ENCODE results near the gene FAM72D.
"Not testable (repeated sequence)": the region's sequence is repeated elsewhere in the genome, so short reads cannot be mapped to it uniquely, and the experiment has no call there.

Gene FAM72D

DNA sequence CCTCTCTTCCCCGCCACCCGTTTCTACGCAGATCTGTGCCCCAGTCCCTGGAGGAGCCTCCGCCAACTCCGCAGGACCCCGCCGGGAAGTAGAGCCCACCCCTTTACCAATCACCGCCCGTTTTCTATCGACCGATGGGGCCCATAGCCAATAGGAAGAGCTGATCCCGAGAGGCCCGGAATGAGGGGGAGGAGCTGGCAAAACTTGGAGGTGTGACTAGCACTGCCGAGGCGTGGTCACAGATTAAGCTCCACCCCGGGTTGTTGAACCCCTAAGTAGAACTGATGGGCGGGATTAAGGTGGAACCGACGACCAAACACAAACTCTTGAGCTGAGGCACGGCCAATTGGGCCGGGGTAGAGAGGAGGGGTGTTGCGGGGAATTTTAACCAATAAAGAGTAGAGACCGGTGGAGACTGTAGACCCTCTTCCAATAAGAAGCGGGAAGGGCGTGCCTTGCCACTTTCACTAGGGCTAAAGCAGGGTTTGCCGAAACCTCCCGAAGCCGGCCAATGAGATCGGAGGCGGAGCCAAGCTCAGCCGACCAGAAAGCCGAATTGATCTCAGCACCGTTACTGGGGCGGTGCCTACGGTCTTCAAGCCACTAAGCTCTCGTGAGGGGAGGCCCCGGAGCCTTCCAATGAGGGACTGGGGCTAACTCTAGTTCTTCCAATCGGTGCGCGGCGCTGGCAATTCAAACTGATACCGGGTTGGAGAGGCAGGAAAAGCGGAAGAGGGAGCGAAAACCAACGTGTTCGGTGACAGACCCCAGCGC is at the start of gene FAM72D, which contains the start of gene SRGAP2B:
FAM72D (plus strand) TSS at position 691 of the 774 bp plus-strand sequence. CDS start 874 bp downstream, outside the sequence.
SRGAP2B (minus strand) TSS at position 45 of the 774 bp plus-strand sequence. CDS start 2,427 bp downstream, outside the sequence.
- not testable (repeated sequence) for DNase-seq (ENCODE audit: low read depth in 2 of 2)

DNA sequence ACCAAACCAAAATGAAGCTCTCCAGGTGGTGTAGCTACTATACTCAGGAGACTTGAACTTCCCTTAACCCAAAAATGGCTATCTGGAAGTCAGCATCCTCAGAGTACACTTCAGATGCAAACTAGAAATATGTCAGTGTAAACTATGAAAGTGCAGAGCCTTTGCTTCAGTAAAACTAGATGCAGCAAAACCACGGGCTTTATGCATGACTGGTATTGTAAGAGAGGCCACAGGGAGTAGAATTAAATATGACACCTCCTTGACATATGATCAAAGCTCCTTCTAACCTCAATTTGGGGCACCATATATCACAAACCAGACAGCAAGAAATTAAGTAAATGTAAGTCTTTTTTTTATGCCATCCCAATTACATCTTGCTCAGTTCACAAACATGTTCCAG is 48.2 kb upstream of the FAM72D start:
- DNase-seq (ENCODE audit: low read depth in 2 of 2) = not testable (repeated sequence)

DNA sequence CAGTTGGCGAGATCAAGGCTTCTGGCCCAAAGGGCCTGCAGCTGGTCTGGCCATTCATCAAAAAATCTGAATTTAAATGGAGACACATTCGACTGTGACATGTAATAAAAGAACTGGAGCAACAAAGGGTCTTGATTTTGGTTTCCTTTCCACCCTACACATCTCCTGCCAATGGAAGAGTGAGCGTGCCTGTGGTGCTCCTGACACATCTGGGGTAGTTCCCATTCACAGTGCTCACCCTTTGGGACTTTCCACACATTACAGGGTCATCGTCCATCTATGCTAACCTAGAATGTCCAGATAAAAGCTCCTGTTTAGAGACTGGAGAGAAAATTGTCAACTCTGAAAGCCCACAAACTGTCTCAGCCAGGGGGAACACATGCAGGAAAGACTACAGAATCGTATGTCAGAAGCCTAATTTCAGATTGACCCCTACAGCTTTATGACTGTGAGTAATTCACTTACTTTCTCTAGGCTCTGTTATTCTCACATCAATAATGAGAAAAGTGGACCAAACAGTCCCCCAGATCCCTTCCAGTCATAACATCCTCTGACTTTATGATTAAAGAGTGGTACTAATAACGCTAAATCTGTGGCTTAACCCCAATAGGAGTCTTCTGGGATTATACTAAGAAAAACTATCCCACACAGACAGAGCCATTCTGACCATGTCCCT is 47.5 kb upstream of the FAM72D start:
- DNase-seq (ENCODE audit: low read depth in 2 of 2) = not testable (repeated sequence)

DNA sequence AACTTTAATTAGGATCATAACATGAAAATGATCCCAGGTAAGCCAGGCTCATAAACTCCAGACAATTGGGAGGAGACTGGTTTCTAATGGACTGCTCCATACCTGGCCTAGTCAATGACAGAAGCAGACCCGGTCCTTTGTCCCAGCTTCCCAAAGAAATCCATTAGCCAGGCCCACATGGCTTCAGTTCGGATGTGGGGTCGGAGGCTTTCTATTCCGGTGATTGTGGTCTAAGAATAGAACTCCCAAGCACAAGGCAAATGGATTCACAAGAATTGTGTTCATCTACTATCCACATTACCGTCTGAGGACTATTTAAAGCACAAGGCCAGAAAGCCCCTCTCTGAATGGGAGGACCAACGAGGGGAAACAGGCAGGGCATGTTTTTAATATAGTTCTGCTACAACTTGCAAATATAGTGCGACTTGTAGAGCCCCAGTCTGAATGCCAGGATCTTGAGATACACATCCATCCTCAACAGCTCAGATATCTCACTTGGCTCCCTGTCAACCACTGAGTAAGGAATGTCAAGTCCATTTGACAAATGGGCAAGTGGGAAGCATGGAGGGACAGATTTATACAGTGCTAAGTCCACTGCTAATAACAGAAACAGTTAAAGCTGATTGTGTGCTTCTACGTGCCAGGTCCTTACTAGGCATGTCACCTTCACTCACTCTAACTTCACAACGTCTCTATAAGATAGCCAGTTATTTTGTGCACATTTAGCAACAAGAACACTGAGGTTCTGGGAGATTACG is 43.6 kb upstream of the FAM72D start:
- DNase-seq (ENCODE audit: low read depth in 2 of 2) = not testable (repeated sequence)

DNA sequence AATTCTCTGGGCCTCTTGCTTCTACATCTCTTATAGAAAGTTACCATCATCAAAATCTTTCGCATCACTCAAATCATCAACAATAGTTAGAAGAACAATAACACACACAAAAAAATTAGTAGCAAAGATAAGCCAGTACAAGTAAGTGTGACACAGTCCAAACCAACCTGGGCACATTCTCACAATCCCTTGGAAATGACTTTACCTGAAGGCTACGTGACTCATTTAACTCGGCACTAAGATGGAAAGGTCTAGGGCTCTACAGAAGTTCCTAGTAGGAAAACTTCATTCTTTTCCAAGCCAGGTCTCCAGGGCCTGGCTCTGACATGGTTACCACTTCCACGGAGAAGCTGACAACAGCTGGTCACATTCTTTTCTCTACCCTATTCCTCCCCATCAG is 42.3 kb upstream of the FAM72D start:
- DNase-seq (ENCODE audit: low read depth in 2 of 2) = not testable (repeated sequence)

DNA sequence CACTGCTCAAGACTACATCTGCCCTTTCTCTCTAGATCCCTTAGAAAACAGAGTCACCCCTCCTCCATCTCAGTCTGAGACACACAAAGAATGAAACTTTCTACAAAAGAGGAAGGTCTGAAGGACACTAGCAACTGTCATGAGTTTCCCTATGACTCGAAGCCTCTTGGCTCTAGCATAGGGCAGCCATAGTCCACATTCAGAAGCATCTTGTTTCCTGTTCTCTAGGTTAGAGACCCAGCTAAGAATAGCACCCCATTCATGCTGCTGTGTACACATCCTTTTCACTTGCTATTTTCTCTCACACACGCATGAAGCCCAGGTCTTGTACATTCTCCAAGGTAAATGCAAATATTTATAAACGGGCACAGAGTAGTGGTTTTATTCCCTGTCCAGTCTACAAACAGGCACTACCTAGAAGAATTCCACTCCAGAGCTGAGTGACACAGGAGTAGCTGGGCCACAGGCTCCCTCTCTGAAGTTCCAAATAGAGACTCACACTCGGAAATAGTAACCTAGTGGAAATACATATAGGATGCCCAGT is 40.5 kb upstream of the FAM72D start:
- not testable (repeated sequence) for DNase-seq (ENCODE audit: low read depth in 2 of 2)

DNA sequence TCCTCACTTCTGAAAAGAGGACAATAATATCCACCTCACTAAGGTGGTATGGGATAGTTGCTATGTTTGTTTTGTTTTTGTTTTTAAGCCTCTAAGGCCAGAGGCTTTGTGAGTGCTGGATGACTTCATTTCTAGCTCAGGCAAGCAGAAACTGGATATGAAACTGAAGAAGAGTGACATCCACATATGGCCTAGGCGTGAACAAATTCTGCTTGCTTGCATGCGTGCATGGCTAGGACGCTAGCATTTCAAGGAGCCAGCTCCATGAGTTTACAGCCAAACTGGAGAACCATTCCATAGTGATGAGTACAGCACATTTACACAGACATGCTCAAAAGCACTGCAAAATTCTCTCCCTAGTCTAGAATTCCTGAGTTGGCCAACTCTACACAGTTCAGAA is 37.6 kb upstream of the FAM72D start:
- DNase-seq (ENCODE audit: low read depth in 2 of 2) = not testable (repeated sequence)

DNA sequence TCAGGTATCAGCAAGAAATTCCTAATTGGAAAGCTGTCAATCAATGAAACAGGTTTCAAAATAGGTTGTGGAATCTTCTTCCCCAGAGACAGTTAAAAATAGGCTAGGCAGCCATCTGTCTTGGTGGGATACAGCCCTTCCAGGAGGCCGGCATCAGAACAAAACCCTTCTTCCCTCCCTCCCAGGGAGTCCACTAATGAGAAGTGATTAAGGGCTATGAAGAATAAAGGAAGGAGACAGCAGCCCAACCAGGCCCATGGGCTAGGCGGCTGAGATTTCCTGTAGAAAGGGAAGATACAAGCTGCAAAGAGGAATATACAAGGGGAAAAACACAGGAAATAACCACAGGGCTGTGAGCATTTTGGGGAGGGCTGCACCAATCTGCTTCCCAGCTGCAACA is 32.5 kb upstream of the FAM72D start:
- not testable (repeated sequence) for DNase-seq (ENCODE audit: low read depth in 2 of 2)

DNA sequence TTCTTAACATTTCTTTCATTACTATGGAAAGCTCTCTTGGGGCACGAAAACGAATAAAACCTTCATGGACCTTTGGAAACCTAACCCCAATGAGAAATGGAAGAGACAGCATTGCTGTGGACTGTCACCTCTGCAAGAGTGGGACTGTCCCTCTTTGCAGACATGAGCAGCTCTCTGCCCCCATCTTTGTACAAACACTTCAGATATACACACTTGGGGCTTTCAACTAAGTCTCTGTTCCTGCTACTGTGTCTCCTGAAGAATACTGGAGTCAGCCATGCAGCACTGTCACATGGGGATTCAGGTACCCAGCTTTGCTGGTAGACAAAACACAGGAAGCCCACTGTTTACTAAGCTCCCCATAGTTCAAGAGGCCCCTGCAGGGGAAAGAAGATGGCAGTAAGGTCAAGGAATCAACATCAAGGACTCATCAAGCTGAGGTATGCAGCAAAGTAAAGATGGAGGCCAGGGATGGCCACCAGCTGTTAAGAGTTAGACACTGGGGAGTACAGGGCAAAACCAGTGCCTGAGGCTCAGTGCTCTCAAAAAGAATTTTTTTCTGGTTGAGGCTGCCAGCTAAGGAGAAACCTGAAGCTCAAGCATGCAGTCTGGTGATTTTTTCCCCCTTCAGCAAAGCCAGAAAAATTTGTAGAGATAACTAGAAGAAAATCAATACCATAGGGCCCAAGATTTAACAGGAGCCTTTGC is 31.7 kb upstream of the FAM72D start:
- DNase-seq (ENCODE audit: low read depth in 2 of 2) = not testable (repeated sequence)

DNA sequence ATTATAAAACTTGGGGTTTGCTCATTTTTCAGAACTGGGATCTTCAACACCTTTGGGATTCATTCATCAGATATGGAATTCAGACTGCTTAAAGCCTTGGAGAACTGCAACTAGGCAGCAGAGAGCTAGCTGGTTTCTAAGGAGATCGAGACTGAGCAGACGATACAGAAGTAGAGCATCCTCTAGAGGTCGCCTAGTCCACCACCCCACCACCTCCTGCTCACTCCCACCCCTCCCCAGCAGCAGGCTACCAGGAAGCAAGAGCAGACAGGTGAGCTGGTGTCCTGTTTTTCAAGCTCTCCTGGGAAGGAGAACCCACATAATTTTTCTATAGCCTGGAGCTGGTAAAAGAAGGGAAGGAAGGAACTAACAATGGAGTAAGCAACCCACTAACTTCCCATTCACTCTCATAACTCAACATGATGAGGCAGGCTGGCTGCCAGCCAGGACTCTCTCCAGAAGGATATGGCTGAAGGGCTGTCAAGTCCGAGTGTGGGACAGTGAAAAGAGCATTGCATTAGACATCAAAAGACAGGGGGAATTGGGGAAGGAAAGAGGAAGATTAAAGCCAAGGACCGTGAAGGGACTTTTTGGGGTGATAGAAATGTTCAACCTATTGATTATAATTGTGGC is 30.5 kb upstream of the FAM72D start:
- not testable (repeated sequence) for DNase-seq (ENCODE audit: low read depth in 2 of 2)

DNA sequence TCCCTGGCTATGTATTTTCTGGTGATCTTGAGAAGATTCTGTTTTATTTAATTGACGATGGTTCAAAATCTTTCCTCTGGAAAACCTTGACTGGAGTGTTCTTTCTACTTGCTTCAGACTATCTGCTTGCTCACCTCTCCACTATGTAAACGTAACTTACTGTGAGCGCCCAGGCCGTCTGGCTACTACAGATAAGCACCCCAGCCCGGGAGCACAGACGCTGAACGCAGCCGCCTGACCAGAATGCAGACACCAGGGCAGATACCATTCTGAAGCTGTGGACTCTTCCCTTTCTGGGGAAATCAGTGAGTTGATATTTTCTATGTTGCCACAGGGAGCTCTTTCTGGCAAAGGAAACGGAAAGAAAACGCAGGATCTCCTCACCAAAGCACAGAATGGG is 29.3 kb upstream of the FAM72D start:
- DNase-seq (ENCODE audit: low read depth in 2 of 2) = not testable (repeated sequence)

DNA sequence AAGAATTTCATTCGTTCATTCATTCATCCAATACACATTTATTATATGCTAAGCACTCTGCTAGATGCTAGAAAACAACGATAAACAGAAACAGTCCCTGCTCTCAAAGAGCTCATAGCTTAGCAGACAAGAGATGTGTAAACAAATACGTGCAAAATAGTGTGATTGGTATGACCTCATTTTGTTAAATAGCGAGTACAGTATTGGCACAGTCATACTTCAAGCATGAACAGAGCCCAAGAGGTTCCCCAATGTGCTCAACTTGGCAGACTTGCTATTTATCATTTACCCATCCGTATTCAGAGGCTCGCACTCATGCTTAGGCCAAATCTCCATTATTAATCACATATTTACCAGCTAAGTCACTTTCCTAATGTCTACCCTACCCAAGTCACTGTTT is 24.2 kb upstream of the FAM72D start:
- DNase-seq (ENCODE audit: low read depth in 2 of 2) = not testable (repeated sequence)

DNA sequence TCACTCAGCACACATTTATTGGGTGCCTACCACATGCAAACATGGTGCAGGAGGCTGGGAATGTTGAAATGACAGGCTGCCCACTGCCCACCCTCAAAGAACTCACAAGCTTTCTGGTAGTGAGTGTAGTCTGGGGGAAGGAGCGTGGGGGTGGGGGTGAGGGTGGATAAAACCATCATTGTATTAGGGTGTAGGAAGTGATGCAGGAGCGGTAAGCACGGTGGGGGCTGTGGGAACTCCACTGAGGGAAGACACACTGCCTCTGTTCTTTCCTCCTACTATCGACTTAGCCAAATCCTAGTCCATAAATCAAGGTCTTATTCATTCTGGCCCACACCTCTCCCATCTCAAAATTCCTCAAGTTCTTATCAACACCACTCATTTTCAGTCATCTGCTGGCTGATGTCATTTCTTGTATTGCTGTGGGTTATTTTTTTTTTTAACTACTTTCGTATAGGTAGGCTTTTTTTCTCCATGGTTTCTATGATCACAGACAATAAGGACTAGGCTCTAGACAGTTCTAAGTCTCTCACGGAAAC is 21.7 kb upstream of the FAM72D start:
- not testable (repeated sequence) for DNase-seq (ENCODE audit: low read depth in 2 of 2)

DNA sequence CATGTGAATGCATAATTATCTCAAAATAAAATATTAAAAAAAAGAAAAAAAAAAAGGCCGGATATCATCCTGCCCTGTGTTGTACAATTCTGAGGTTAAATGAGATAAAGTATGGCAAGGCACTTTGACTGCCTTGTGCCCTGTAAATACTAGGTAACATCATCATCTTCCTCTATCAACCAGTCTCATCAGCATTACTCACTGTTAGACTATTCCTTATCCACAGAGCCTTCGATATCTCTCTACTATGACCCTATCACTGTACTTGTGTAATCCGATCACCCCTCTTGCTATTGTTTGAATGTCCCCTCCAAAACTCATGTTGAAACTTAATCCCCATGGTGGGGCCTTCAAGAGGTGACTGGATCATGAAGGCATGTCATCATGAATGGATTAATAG is 18.9 kb upstream of the FAM72D start:
- not testable (repeated sequence) for DNase-seq (ENCODE audit: low read depth in 2 of 2)

DNA sequence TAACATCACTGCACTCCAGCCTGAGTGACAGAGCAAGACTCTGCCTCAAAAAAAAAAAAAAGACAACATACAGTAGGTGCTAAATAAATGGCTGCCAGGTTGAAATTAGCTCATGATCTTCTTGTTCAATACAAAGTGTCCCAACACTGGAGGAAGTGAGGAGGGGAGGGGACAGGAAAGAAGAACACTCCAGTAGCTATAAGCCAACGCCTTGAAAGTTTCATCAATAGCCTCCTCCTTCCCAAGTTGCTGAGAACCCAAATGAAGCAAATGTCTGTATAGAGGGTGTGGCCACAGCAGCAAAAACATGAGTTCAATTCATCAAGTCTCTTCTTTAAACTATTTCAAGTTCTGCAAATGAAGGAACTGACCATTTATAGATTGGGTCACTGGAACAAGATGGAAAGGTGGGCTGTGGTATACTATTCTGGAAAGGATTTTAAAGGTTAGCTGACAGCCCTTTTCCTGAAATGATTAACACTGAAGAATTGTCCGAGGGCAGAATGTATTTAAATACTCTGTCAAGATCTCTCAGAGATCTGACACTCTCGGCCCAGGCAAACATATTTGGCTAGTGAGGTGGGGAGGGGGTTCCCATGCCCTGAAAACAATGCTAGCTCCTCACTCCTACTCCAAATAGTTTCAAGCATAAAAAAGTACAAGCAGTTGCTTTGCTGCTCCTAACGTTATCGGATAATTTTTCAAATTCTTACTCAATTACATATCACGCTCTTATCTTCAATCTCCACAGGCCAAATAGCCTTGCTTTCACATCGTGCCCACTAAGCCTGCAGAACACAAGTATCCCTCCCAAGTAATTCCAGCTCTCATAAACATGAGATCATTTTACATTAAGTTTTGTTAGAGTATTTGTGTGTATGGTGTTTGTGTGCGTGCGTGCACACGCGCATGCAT is 17.6 kb upstream of the FAM72D start:
- not testable (repeated sequence) for DNase-seq (ENCODE audit: low read depth in 2 of 2)

DNA sequence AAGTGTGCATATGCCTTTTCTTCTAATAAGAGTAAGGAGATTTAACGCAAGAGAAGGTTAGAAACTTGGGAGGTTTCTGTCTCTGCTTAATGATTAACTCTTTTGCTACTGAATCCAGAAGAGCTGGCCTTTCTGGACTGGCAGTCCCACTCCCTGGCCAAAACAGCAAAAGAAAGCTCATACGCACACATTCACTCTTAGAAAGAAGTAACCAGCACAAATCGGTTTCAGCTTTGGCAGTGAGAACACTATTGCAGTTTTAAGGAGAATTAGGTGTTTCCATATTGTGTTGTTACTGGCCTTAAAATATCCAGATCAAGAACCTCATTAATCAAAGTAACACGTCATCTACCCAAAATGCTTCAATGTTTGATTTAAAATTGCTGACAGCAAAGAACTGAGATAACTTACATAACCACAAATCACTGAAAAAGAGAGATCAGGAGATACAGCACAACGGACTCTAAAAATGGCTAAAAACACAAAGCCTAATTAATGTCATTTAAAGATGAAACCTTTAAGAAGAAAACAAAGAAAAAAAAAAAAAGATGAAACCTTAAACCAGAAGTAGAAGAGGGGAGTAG is 16.9 kb upstream of the FAM72D start:
- DNase-seq (ENCODE audit: low read depth in 2 of 2) = not testable (repeated sequence)

DNA sequence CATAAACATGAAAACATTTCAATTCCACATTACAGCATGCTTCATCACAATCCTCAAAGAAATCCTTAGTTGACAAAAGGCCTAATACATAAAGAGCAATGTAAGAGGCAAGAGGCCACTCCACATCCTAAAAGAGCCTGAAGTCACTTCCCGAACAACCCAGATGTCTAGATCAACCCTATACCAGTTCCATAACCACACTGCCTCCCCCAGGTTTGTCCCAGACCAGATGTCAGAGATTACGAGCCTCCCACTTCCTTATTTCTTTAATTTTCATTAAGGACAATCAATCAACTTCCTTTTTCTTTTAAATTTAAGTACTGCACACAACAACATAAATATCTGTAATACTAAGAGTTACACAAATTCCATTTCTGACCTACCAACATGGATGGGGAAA is 16.0 kb upstream of the FAM72D start:
- DNase-seq (ENCODE audit: low read depth in 2 of 2) = not testable (repeated sequence)

DNA sequence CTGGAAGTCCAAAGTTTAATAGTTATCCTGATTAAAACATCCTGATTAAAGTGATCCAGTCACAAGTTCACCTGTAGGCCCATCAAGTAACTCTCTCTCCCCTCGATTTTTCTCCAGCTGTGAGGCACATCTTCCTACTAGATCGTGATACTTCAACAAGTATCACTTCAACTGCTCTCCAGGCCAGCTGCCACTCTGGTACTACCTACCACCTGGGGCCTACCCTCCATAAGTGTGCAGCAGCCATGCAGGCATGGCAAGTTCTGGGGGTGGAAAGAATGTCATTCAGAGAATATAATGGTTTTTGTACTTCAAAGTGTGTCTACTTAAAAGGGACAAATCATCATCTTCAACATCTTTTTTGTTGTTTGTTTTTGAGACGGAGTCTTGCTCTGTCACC is 15.6 kb upstream of the FAM72D start:
- not testable (repeated sequence) for DNase-seq (ENCODE audit: low read depth in 2 of 2)
